ENCODE results near the gene UTP11. TPM values are rescaled to one million over a fixed set of nuclear protein-coding genes. Genes with fewer than 3 reads are reported as not detected.

Gene UTP11
- total RNA-seq, 4 donors from 2014 or later = 34.6 to 49.8 (median 37.9) TPM

DNA sequence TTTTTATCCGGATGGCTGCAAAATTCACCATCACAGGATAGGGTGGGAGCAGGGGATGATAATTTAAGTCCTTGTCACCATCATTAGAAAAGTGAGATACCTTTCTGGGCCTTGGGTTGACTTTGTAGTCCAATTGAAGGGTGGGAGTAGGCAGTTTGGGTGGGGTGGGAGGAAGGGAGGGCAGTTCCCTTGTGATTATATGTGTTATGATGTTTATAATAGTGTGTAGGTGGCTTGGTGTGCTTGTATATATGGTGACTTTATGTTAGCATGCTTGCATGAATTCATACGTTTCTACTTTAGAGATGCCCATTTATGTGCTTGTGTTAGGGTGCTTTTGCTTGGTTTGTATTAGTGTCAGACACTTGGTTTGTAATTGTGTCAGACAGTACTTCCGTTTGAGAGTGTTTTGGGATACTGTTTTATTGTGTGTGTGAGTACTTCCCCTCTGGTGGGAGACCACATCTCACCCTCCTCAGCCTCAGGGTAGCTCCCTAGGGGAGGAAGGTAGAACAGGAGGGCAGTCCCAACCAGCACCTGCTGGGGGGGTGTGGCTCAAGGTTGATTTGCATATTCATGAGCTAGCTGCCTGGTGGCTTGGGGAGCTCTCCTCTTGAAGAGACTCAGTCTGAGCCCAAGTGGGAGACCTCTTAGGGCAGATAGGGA lies 40.3 kb downstream of the UTP11 start:
- intact Hi-C loops (cut with DNase I; ENCODE audit: low total_unique reads) = no loop called here
- 33 to 34% methylated on average over 3 of the region's 3 CpGs for WGBS, 2 donors
- no peak for DNase-seq (ENCODE audit: low spot score in 2 of 2)
- TF ChIP-seq, protein P1, sequence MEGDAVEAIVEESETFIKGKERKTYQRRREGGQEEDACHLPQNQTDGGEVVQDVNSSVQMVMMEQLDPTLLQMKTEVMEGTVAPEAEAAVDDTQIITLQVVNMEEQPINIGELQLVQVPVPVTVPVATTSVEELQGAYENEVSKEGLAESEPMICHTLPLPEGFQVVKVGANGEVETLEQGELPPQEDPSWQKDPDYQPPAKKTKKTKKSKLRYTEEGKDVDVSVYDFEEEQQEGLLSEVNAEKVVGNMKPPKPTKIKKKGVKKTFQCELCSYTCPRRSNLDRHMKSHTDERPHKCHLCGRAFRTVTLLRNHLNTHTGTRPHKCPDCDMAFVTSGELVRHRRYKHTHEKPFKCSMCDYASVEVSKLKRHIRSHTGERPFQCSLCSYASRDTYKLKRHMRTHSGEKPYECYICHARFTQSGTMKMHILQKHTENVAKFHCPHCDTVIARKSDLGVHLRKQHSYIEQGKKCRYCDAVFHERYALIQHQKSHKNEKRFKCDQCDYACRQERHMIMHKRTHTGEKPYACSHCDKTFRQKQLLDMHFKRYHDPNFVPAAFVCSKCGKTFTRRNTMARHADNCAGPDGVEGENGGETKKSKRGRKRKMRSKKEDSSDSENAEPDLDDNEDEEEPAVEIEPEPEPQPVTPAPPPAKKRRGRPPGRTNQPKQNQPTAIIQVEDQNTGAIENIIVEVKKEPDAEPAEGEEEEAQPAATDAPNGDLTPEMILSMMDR (IDR thresholded peaks at IDR 0.05) = no peak
- TF ChIP-seq POLR2A (IDR thresholded peaks at IDR 0.05) = no peak
- H3K4me3 ChIP-seq (ENCODE audit: low read depth, poor library complexity, severe bottlenecking) = no peak overlapping the region

DNA sequence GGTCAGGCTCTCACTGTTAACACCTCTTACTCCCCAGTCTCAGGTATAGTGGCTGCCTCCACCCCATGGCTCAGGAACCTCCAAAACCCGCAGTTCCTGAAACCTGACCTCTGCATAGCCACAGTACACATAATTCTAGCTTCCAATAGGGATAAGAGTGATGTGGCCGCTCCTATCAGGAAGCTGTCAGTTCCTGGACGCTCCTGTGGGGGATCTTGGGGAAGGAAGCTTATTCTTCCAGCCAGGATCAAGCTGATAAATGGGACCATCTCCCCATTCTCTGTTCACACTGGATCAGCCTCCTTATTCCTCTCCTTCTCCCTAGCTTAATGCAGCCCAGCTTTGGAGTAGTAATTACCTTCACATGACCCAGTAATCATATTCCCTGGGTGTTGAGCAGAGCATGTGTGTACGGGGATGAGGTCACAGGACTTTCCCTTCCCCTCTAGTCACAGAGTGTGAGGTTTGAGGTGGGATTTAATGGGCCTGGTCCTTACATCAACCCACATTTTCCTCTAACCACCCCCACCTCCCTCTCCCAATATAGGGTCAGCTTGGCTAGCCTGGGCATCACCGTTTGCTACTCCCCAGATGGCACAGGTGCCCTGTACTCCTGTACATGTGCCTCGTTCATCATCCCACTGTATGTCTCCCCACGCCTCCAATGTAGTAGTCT lies 41.0 kb downstream of the UTP11 start:
- no peak for DNase-seq (ENCODE audit: low spot score in 2 of 2)
- WGBS, 2 donors = 51 to 54% methylated on average over 7 of the region's 7 CpGs
- TF ChIP-seq, protein P1 (IDR thresholded peaks at IDR 0.05) = no peak
- no peak for TF ChIP-seq POLR2A (IDR thresholded peaks at IDR 0.05)
- no peak overlapping the region for H3K4me3 ChIP-seq (ENCODE audit: low read depth, poor library complexity, severe bottlenecking)
- intact Hi-C loops (cut with DNase I; ENCODE audit: low total_unique reads) = no loop called here

DNA sequence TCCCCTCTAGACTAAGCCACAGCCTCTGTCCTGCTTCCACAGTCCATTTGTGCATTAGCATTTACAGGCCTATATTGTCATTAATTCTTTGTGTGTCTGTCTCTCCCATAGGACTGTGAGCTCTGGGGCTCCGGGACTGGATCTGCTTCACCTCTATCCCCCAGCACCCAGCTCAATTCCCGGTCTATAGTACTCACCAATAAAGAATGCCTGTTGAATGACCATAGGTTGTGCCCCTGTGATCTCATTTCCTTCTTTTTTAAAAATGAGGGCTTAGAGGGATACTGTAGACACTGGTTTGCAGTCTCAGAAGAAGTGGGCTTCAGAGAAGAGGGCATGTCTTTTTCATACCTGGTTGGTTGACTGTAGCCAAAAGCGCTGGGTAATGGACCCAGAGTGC lies 42.9 kb downstream of the UTP11 start:
- no peak for DNase-seq (ENCODE audit: low spot score in 2 of 2)
- TF ChIP-seq, protein P1 (IDR thresholded peaks at IDR 0.05) = no peak
- TF ChIP-seq POLR2A (IDR thresholded peaks at IDR 0.05) = no peak
- WGBS, 2 donors = 83 to 90% methylated on average over 3 of the region's 3 CpGs

DNA sequence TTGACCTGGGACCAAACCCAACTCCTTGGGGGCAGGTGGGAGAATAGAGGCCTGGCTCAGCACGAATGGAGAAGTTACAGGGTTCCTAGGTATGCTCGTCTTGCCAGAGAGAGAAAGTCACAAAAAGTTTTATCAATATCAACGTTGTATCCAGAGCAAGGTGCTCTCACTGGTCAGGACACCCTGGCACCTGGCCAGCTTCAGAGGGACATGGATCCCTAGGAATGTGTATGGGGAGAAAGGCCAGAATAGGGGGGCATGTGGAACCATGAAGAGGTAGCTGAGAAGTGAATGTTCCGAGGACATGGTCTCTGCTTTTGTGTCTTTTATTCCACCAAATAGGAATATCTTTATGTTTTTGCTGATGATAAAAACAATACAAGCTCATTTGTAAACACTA lies 43.4 kb downstream of the UTP11 start:
- 73% methylated on average over 4 of the region's 4 CpGs for whole genome bisulfite sequencing, 2 donors
- H3K4me3 ChIP-seq (ENCODE audit: low read depth, poor library complexity, severe bottlenecking) = no peak overlapping the region
- intact Hi-C loops (cut with DNase I; ENCODE audit: low total_unique reads) = no loop called here
- DNase-seq (ENCODE audit: low spot score in 2 of 2) = no peak
- no peak for TF ChIP-seq POLR2A (IDR thresholded peaks at IDR 0.05)
- TF ChIP-seq, protein P1 (IDR thresholded peaks at IDR 0.05) = no peak

More for the DNA sequence above, 42.9 kb downstream of the UTP11 start:
- H3K4me3 ChIP-seq (ENCODE audit: low read depth, poor library complexity, severe bottlenecking) = no peak overlapping the region
- intact Hi-C loops (cut with DNase I; ENCODE audit: low total_unique reads) = no loop called here

DNA sequence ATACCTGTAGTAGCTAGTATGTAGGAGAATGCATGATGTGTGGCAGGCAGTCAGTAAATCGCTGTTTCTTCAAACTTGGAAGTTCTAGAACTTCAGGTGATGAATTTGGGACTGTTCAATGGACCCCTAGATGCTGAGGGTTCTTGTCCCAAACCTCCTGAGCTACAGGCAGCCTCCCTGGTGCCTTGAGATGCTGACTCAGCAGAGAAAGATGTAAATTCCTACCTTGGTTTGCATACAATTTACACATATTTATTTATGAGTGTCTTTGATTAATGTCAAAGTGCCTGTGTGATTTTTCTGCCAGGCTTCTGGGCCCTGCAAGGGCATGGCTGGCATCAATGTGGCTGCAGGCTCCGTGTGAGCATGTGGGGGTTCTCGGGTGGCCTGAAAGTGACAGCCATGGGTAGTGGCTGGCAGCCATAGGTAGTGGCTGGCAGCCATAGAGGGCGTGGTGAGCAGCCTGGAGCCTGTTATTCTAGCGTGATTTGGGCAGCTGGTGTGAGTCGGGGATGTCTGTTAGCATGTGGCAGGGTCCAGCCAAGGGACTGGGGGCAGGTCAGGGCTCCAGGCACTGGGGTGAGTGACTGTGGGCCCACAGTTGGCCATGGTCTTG lies 47.2 kb downstream of the UTP11 start:
- H3K4me3 ChIP-seq (ENCODE audit: low read depth, poor library complexity, severe bottlenecking) = no peak overlapping the region
- TF ChIP-seq, protein P1 (IDR thresholded peaks at IDR 0.05) = no peak
- TF ChIP-seq POLR2A (IDR thresholded peaks at IDR 0.05) = no peak
- no peak for DNase-seq (ENCODE audit: low spot score in 2 of 2)
- 27 to 59% methylated on average over 4 to 5 of the region's 6 CpGs for WGBS, 2 donors
- intact Hi-C loops (cut with DNase I; ENCODE audit: low total_unique reads) = no loop called here
